Loucy (cell line): ENCODE data around the gene NAGLU.

Source experiments
- H2AFZ ChIP-seq: fragments of 200-600 bp; sonication (generic); 2 replicates; pipeline ENCODE4 v1.6.0; 2016; ENCODE audit warnings: antibody characterized with exemption, mild to moderate bottlenecking, low read length, moderate library complexity
- H3F3A ChIP-seq: fragments of 200-600 bp; 2 replicates; pipeline ENCODE4 v1.6.0; 2016; ENCODE audit warnings: antibody characterized with exemption, low read depth, mild to moderate bottlenecking
- H3K27me3 ChIP-seq: fragments of 200-600 bp; sonication (generic); 2 replicates; pipeline ENCODE4 v1.6.1; 2014; ENCODE audit warnings: low read length, mild to moderate bottlenecking; ENCODE audit not compliant: insufficient read depth, poor library complexity, severe bottlenecking
- H3K36me3 ChIP-seq: fragments of 200-600 bp; sonication (generic); 2 replicates; pipeline ENCODE4 v1.6.1; 2016; ENCODE audit warnings: low read length; ENCODE audit not compliant: insufficient read depth
- H3K4me1 ChIP-seq: fragments of 200-600 bp; sonication (generic); 2 replicates; pipeline ENCODE4 v1.5.1; 2014; ENCODE audit warnings: low read length, mild to moderate bottlenecking; ENCODE audit not compliant: insufficient read depth, poor library complexity, severe bottlenecking
- H3K4me2 ChIP-seq: fragments of 200-600 bp; sonication (generic); 2 replicates; pipeline ENCODE4 v1.6.0; 2014; ENCODE audit warnings: antibody characterized with exemption, low read length, low read depth, mild to moderate bottlenecking; ENCODE audit not compliant: poor library complexity, severe bottlenecking
- H3K4me3 ChIP-seq: fragments of 200-600 bp; sonication (generic); 2 replicates; pipeline ENCODE4 v1.5.1; 2014; ENCODE audit warnings: low read length, mild to moderate bottlenecking, mixed read lengths; ENCODE audit not compliant: poor library complexity, severe bottlenecking
- H3K79me2 ChIP-seq: fragments of 200-600 bp; sonication (generic); 2 replicates; pipeline ENCODE4 v1.6.1; 2014; ENCODE audit warnings: low read length; ENCODE audit not compliant: insufficient read depth
- H3K9ac ChIP-seq: fragments of 200-600 bp; sonication (generic); 2 replicates; pipeline ENCODE4 v1.6.0; 2014; ENCODE audit warnings: mild to moderate bottlenecking, low read depth, low read length, moderate library complexity; ENCODE audit not compliant: poor library complexity, severe bottlenecking
- H3K9me2 ChIP-seq: fragments of 200-600 bp; sonication (generic); replicated peaks from 2 replicates; pipeline ENCODE4 v1.6.1; 2016; ENCODE audit warnings: low read depth, low read length, mixed read lengths
- H3K9me3 ChIP-seq: fragments of 200-600 bp; sonication (generic); 2 replicates; pipeline ENCODE4 v1.6.1; 2014; ENCODE audit warnings: mild to moderate bottlenecking, antibody characterized with exemption, low read length, low read depth; ENCODE audit not compliant: insufficient read depth
- H4K20me1 ChIP-seq: fragments of 200-600 bp; sonication (generic); 2 replicates; pipeline ENCODE4 v1.6.0; 2014; ENCODE audit warnings: antibody characterized with exemption, low read length, mild to moderate bottlenecking; ENCODE audit not compliant: insufficient read depth, poor library complexity, severe bottlenecking
- CTCF ChIP-seq: fragments of 200-600 bp; sonication (generic); conservative IDR thresholded peaks from 2 replicates; pipeline ENCODE4 v1.5.1; 2014; ENCODE audit warnings: mild to moderate bottlenecking, antibody characterized with exemption, low read length
- EZH2phosphoT487 ChIP-seq: fragments of 200-600 bp; IDR thresholded peaks from 2 replicates; pipeline ENCODE4 v1.6.1; 2018; ENCODE audit warnings: antibody characterized with exemption, mild to moderate bottlenecking, moderate library complexity, borderline replicate concordance

The NAGLU gene

GRCh38 chr17:42563543-42563942 is 27.5 kb downstream of the NAGLU start:
- H3K4me3 ChIP-seq = peak overlapping the region; percentile 99
- peaks cover 37% of the 10 kb centered on the region for H3K4me1 ChIP-seq
- no peaks in the 10 kb centered on the region for H3K9me2 ChIP-seq
- peak overlapping the region; percentile 84 for H3K4me2 ChIP-seq
- H3K9me3 ChIP-seq = no peaks in the 10 kb centered on the region
- peaks cover 60% of the 10 kb centered on the region for H3K79me2 ChIP-seq
- H2AFZ ChIP-seq = no peak overlapping the region
- H3K9ac ChIP-seq = peak overlapping the region; percentile 92
- H3K27me3 ChIP-seq = no peaks in the 10 kb centered on the region
- H3F3A ChIP-seq = peaks cover 6% of the 10 kb centered on the region; the same call in 1 of the 2 replicates
- peaks cover 10% of the 10 kb centered on the region; the same call in 1 of the 2 replicates for H3K36me3 ChIP-seq
- peaks cover 15% of the 10 kb centered on the region for H4K20me1 ChIP-seq
- no peak for TF ChIP-seq CTCF
- TF ChIP-seq EZH2phosphoT487 = no peak

- H3K4me1 ChIP-seq = peaks cover 41% of the 10 kb centered on the region
- no peak overlapping the region for H2AFZ ChIP-seq
- H3K27me3 ChIP-seq = no peaks in the 10 kb centered on the region
- peaks cover 11% of the 10 kb centered on the region; the same call in 1 of the 2 replicates for H3K36me3 ChIP-seq
- H3K4me2 ChIP-seq = peak overlapping the region; percentile 84
- no peaks in the 10 kb centered on the region for H3K9me3 ChIP-seq
- peaks cover 6% of the 10 kb centered on the region; the same call in 1 of the 2 replicates for H3F3A ChIP-seq
- peak overlapping the region; percentile 99 for H3K4me3 ChIP-seq
- peak overlapping the region; percentile 92 for H3K9ac ChIP-seq
- H4K20me1 ChIP-seq = peaks cover 20% of the 10 kb centered on the region
- H3K79me2 ChIP-seq = peaks cover 64% of the 10 kb centered on the region
- no peaks in the 10 kb centered on the region for H3K9me2 ChIP-seq
- TF ChIP-seq EZH2phosphoT487 = no peak
- no peak for TF ChIP-seq CTCF
Measured at GRCh38 chr17:42563950-42564349, 27.9 kb downstream of the NAGLU start.

- Histone ChIP-seq H3K36me3 (peaks cover 21% of the 10 kb centered on the region; the same call in 1 of the 2 replicates), H3K27me3 (no peaks in the 10 kb centered on the region), H4K20me1 (peaks cover 27% of the 10 kb centered on the region), H3K9me2 (no peaks in the 10 kb centered on the region), H3K79me2 (peaks cover 74% of the 10 kb centered on the region), H3K9me3 (no peaks in the 10 kb centered on the region), H3K4me3 (no peak overlapping the region), H3K4me1 (peaks cover 47% of the 10 kb centered on the region), H2AFZ (no peak overlapping the region), H3F3A (peaks cover 6% of the 10 kb centered on the region; the same call in 1 of the 2 replicates), H3K9ac (no peak overlapping the region), H3K4me2 (peak overlapping the region; percentile 84)
- TF ChIP-seq EZH2phosphoT487 = no peak
Measured at GRCh38 chr17:42564815-42565522, 28.9 kb downstream of the NAGLU start.
